AG09319 (cell line): ENCODE results near the gene PEX13.

ENCODE experiments used
- DNase-seq: peaks from one replicate; pipeline ENCODE4 v3.0.0-alpha.2; 2010; ENCODE audit warnings: low read depth; ENCODE audit errors: extremely low read depth
- TF ChIP-seq, protein P1 (sequence below): IDR thresholded peaks from 2 replicates; pipeline ENCODE4 v1.5.1; 2011; ENCODE audit warnings: low read depth, mild to moderate bottlenecking, inconsistent platforms, low read length, moderate library complexity

Gene PEX13

DNA sequence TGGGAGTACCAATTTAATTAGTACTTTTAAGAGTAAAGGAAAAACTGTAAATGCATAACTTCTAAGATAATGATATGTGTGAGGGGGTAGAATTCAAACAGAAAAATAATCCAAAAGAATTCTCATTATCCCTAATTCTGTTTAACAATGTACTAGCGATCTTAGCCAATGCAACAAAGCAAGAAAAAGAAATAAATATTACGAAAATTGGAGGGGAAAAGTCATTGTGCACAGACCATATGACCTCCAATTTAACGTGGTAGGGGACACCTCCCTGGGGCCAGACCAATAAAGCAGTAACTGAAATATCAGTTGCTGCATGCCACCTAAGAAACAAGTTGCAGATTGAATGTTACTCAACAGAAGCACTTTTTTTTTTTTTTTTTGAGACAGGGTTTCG, 25.9 kb upstream of the PEX13 start:
- TF ChIP-seq, protein P1, sequence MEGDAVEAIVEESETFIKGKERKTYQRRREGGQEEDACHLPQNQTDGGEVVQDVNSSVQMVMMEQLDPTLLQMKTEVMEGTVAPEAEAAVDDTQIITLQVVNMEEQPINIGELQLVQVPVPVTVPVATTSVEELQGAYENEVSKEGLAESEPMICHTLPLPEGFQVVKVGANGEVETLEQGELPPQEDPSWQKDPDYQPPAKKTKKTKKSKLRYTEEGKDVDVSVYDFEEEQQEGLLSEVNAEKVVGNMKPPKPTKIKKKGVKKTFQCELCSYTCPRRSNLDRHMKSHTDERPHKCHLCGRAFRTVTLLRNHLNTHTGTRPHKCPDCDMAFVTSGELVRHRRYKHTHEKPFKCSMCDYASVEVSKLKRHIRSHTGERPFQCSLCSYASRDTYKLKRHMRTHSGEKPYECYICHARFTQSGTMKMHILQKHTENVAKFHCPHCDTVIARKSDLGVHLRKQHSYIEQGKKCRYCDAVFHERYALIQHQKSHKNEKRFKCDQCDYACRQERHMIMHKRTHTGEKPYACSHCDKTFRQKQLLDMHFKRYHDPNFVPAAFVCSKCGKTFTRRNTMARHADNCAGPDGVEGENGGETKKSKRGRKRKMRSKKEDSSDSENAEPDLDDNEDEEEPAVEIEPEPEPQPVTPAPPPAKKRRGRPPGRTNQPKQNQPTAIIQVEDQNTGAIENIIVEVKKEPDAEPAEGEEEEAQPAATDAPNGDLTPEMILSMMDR = no peak

DNA sequence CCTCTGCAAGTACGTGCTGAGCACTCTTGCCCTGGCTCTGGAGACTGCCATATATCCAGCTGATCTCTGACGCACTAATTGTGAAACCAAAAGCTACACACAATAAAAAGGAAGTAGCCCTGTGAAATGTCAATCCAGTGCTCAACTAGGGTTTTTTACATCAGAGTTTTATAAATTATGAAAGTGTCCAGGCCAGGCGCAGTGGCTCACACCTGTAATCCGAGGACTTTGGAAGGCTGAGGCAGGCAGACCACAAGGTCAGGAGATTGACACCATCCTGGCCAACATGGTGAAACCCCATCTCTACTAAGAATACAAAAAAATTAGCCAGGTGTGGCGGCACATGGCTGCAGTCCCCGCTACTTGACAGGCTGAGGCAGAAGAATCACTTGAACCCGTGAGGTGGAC, 24.5 kb upstream of the PEX13 start:
- TF ChIP-seq, protein P1 = no peak
- DNase-seq = no peak

More for the DNA sequence above, 25.9 kb upstream of the PEX13 start:
- DNase-seq = no peak

DNA sequence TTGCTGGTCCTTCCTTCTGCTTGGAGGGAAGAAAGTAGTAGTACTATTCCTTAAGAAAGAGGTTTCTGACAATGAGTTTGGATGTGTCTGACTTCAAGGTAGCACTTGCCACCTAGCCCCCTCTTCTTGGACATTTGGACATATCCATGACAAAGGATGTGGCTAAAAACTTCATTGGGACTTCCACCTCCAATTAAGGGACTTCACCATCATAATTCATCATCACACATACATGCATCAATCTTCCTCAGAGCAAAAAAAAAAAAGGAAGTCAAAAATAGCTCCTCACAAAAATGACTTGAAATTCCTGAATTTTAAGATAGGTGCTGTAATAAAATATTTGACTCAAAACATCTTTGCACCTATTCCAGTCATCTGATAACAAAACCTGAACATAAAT, 23.4 kb upstream of the PEX13 start:
- TF ChIP-seq, protein P1 = no peak

DNA sequence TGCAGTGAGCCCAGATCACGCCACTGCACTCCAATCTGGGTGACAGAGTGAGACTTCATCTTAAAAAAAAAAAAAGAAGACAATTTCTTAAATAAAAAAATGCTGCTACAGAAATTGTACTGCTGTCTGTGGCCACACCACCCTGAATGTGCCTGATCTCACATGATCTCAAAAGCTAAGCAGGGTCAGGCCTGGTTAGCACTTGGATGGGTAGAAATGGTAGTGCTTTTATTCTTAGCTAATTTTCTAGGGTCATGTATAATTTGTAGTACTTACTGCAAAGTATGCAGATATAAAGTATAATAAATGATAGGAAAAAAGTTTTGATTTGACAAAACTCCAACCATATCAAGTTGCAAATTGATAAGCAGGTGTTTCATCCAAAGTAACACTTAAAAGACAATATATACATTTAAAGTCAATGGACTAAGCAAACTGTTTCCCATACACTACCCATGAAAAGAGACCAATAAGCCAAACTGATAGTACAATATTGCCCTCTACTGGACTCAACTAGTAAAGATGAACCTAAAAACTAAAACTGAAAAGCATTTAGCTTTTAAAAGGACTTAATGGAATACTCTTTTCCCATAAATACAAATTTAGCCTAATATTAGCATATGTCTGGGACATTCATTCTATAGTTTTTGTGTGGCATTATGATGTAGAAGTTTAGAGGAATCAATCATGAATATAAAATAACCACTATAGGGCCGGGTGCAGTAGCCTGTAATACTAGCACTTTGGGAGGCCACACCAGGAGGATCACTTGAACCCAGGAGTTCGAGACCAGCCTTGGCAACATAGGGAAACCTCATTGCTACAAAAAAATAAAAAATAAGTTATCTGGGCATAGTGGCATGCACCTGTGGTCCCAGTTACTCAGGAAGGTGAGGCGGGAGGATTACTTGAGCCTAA, 18.6 kb upstream of the PEX13 start:
- TF ChIP-seq, protein P1 = peak; percentile 50
- DNase-seq = no peak

More for the DNA sequence above, 23.4 kb upstream of the PEX13 start:
- DNase-seq = no peak

DNA sequence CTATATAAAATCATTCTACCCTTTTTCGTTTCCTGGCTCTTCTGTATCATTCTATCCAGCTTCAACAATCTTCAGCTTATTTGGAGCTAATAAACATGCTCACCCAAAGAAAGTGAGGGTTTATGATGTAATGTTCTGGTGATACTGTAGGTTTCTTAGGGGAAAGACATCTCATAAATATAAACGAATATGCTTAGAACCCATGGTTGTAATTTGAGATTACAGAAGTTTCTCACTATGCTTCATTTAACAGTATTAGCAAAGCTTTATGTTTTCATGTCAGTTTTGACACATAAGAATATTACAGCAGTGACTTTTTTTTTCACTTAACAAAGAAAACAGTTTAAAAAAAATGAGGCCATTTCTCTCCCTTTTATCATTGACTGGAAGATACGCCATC, 11.8 kb upstream of the PEX13 start:
- TF ChIP-seq, protein P1 = no peak
- DNase-seq = no peak

DNA sequence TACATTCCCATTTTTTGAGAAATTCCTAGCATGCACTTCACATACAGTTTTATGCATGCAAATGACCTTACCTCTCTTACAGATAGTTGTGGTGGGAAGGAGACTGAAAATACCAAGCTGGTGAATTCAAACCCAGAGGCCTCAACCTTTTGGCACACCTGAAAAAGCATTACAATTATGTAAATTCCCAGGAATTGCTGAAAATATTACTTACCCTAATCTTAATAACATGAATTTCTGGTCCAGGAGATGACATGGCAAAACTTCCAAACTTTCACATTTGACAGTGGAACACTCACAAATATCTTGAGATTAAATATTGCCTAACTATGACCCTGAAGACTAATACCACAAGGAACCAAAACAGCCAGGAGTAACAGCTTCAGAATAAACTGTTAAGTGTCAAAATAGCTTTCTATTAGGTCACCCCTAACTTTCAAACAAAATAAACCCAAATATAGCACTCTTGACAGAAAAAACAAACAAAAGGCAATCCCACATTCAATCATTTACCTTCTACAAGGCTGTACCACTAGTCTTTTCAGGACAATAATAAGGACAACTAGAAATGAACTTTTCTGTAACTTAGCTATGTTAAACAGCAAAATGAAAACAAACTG, 10.9 kb upstream of the PEX13 start:
- no peak for DNase-seq
- TF ChIP-seq, protein P1 = no peak

DNA sequence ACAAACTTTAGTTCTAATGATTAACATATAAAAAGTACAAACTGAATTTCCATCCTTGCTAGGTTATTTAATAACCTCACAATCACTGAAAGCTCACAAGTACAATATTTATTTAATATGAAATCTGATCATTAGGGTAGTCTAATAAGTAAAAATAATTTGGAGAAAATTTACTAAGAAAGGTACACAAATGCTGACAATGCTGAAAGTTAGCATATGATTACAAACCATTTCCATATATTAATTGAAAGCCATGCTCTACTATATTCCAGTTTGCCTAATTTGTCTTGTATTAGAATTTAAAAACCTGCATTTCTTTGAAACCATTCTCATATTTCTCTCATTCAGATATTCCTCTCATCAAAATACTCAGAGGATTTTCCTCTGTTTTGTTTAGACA, 8.2 kb upstream of the PEX13 start:
- no peak for DNase-seq
- TF ChIP-seq, protein P1 = no peak
